Spleen (tissue), 11 donors: Measurements from ENCODE around the gene OR8B12. TPM values are rescaled to one million over a fixed set of nuclear protein-coding genes. Genes with fewer than 3 reads are reported as not detected.

Experiments
- DNase-seq: peaks from one replicate; pipeline ENCODE4 v3.0.0-alpha.2; 2020
- H3K27ac ChIP-seq, 8 donors: fragments of 200-600 bp; sonication (generic) in 7 of 8; 1 replicate in 4 of 8; 2 replicates in 4 of 8; pipeline versions ENCODE4 v1.5.0 to v1.8.0; 2016 to 2021; ENCODE audit warnings: inconsistent platforms in 4 of 8, mild to moderate bottlenecking in 4 of 8, moderate library complexity in 1 of 8
- H3K27me3 ChIP-seq, 7 donors: fragments of 200-600 bp; sonication (generic) in 6 of 7; replicated peaks in 1 of 7; 1 replicate in 4 of 7; 2 replicates in 3 of 7; pipeline versions ENCODE4 v1.5.0 to v1.8.0; 2016 to 2021; ENCODE audit warnings: inconsistent platforms in 3 of 7, mild to moderate bottlenecking in 1 of 7
- H3K36me3 ChIP-seq, 6 donors: fragments of 200-600 bp; sonication (generic) in 5 of 6; 1 replicate in 4 of 6; 2 replicates in 2 of 6; pipeline versions ENCODE4 v1.5.0 to v1.8.0; 2016 to 2021; ENCODE audit warnings: inconsistent platforms in 2 of 6
- H3K4me1 ChIP-seq, 6 donors: fragments of 200-600 bp; sonication (generic) in 5 of 6; 1 replicate in 3 of 6; 2 replicates in 3 of 6; pipeline versions ENCODE4 v1.5.0 to v1.8.0; 2016 to 2021; ENCODE audit warnings: inconsistent platforms in 3 of 6
- H3K4me3 ChIP-seq, 8 donors: fragments of 200-600 bp; sonication (generic) in 7 of 8; 1 replicate in 4 of 8; 2 replicates in 4 of 8; pipeline versions ENCODE4 v1.5.0 to v1.8.0; 2016 to 2021; ENCODE audit warnings: inconsistent platforms in 4 of 8, mild to moderate bottlenecking in 4 of 8, moderate library complexity in 2 of 8
- H3K9me3 ChIP-seq, 8 donors: fragments of 200-600 bp; sonication (generic) in 7 of 8; 1 replicate in 4 of 8; 2 replicates in 4 of 8; pipeline versions ENCODE4 v1.5.0 to v1.8.0; 2016 to 2021; ENCODE audit warnings: inconsistent platforms in 4 of 8
- POLR2A ChIP-seq, 3 donors: fragments of 450-650 bp; IDR thresholded peaks; one replicate each; pipeline ENCODE4 v1.5.1; 2017; ENCODE audit warnings: antibody characterized with exemption in 3 of 3, mild to moderate bottlenecking in 1 of 3
- POLR2AphosphoS5 ChIP-seq, 3 donors: sonication (generic); formaldehyde crosslinking; IDR thresholded peaks; one replicate each; pipeline ENCODE4 v1.5.1; 2017; ENCODE audit warnings: antibody characterized with exemption in 3 of 3
- WGBS, 5 donors: extraction: QIAGEN DNeasy Blood & Tissue Kit in 3 of 5; methylation state at CpG; one replicate each; pipeline versions ENCODE4 v1.1.5 to v1.1.7; 2013 to 2018; 5-methylcytosine and 5-hydroxymethylcytosine counted together
- intact Hi-C: fragments of 100-400 bp; cut with DNase I; formaldehyde crosslinking; loops from one replicate; pipeline ENCODE4 v1.15.0; 2023; ENCODE audit warnings: low total_unique reads
- polyA plus RNA-seq, 3 donors: library from polyadenylated mRNA; stranded (reverse); fragments of 200-250 nt; gene quantifications; one replicate each; pipeline ENCODE4 v1.2.1, GENCODE V29; 2013
- total RNA-seq, 7 donors: library from RNA; depleted of rRNA in 3 of 7; stranded (reverse); fragments of >200 nt in 3 of 7; fragmentation: NEBNext Ultra II Directional in 4 of 7; extraction: Animal tissue kit (Norgen Biotek cat#: 25700) in 4 of 7; gene quantifications; one replicate each; pipeline versions ENCODE4 v1.1.0 to v1.2.1, GENCODE V29; 2016 to 2021
- TF ChIP-seq, protein P1 (sequence below), 11 experiments: fragments of 200-600 bp in 7 of 11; fragments of 450-650 bp in 4 of 11; sonication (generic) in 4 of 11; IDR thresholded peaks in 8 of 11; conservative IDR thresholded peaks in 3 of 11; 1 replicate in 7 of 11; 2 replicates in 4 of 11; pipeline versions ENCODE4 v1.4.0 to v1.8.0; 2016 to 2021; ENCODE audit warnings: antibody characterized with exemption in 11 of 11, inconsistent platforms in 4 of 11, mild to moderate bottlenecking in 1 of 11
- donor health status: healthy with polysubstance abuse.
- donor health status: DM: no; HTN: no; CAD: no; lungs with moderate emphysema.
- donor health status: DM: no; HTN: no; CAD: no.
- donor health status: Bipolar disorder and iron deficiency.
- donor health status: healthy.
- donor health status: DM: no; HTN: no; CAD: no.
- donor health status: DM: yes; HTN: yes; CAD: no.

OR8B12 gene
- total and polyA plus RNA-seq, 10 donors = not detected

DNA sequence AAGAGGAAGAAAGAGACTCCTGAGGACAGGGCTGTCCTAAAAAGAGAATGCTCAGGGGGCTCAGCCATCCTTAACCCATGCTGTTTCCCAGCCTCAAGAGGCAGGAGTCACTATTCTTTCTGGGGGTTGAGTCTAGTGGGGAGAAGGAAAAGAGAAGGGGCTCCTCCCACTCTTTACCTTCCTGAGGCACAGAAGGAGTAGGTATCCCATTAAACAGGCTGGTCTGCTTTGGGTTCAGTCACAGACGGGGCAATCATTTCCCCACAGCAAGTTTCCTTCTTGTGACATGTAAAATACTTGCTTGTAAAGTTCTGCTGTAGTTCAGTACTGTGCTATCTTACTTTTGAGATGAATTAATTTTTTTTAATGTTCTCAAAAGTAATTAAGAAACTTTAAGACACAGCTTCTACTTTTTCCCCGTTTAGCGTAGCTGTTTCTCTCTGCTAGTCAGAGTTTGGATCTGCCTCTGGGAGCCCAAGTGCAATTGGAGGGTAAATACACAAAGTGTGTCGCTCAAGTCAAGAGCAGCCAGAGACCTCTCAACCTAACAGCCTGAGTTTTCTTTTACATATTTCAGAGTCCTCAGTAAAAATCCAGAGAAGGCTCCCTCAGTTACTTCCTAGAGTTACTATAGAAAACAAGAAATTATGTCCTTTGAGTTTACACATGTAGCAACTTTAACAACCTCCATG lies 41.4 kb upstream of the OR8B12 start:
- Histone ChIP-seq H3K9me3 (no peaks in the 10 kb centered on the region), H3K36me3 (no peaks in the 10 kb centered on the region), H3K27ac (no peak overlapping the region), H3K4me1 (no peaks in the 10 kb centered on the region), H3K4me3 (no peak overlapping the region), H3K27me3 (peaks cover 0 to 16% (median 0%) of the 10 kb centered on the region in 7 donors)
- 77 to 87% (median 81%) methylated on average over 4 of the region's 4 CpGs for WGBS, 5 donors
- intact Hi-C loops = loop anchor here (5.0 kb wide), 1 partner anchor 168 kb away; no protein-coding TSS in a partner anchor
- TF ChIP-seq POLR2A (IDR thresholded peaks at IDR 0.05) = no peak
- no peak for TF ChIP-seq POLR2AphosphoS5 (IDR thresholded peaks at IDR 0.05)
- TF ChIP-seq, protein P1, sequence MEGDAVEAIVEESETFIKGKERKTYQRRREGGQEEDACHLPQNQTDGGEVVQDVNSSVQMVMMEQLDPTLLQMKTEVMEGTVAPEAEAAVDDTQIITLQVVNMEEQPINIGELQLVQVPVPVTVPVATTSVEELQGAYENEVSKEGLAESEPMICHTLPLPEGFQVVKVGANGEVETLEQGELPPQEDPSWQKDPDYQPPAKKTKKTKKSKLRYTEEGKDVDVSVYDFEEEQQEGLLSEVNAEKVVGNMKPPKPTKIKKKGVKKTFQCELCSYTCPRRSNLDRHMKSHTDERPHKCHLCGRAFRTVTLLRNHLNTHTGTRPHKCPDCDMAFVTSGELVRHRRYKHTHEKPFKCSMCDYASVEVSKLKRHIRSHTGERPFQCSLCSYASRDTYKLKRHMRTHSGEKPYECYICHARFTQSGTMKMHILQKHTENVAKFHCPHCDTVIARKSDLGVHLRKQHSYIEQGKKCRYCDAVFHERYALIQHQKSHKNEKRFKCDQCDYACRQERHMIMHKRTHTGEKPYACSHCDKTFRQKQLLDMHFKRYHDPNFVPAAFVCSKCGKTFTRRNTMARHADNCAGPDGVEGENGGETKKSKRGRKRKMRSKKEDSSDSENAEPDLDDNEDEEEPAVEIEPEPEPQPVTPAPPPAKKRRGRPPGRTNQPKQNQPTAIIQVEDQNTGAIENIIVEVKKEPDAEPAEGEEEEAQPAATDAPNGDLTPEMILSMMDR (IDR thresholded peaks at IDR 0.05 in 8 of 11, conservative IDR thresholded peaks at IDR 0.05 in 3 of 11) = no peak
- no peak for DNase-seq

DNA sequence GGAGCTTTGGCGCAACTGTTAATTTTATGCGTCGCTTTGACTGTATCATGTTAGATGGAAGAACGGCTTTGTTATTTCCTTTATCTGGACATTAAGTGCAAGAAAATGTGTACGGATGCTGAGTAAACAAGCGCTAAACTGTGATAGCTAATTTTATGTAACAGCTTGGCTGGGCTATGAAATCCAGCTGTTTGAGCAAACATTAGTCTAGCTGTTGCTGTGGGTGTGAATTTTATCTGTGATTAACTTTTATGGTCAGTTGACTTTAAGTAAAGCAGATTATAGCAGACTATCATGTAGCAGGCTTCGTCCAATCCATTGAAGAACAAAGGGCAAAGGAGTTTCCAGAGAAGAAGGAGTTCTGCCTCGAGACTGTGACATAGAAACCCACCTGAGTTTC lies 40.3 kb upstream of the OR8B12 start:
- DNase-seq = no peak
- 84 to 90% (median 88%) methylated on average over 8 of the region's 8 CpGs for WGBS, 5 donors
- Histone ChIP-seq H3K36me3 (no peaks in the 10 kb centered on the region), H3K4me3 (no peak overlapping the region), H3K4me1 (no peaks in the 10 kb centered on the region), H3K27ac (no peak overlapping the region), H3K27me3 (peaks cover 0 to 16% (median 0%) of the 10 kb centered on the region in 7 donors), H3K9me3 (no peaks in the 10 kb centered on the region)
- intact Hi-C loops = loop anchor here (5.0 kb wide), 1 partner anchor 166 kb away; no protein-coding TSS in a partner anchor
- TF ChIP-seq, protein P1 (IDR thresholded peaks at IDR 0.05 in 8 of 11, conservative IDR thresholded peaks at IDR 0.05 in 3 of 11) = no peak
- TF ChIP-seq POLR2A (IDR thresholded peaks at IDR 0.05) (no peak), POLR2AphosphoS5 (IDR thresholded peaks at IDR 0.05) (no peak)

DNA sequence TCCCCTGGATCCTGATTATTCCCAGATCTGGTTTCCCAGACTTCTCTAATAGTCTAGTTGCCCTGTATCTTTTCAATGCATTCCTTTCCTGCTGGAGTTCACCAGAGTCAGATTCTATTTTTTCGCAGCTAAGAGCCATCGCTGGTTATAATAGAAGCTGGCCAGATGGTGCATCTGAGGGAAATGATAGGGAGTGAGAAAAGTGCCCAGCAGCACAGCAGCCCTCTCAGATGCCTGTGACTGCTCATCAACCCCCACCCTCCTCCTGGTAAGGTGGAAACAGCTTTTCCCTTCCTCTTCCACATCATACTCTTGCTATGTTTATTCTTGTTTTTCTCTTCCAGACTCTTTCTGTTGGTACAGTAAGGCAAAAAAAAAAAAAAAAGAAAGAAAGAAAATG lies 39.1 kb upstream of the OR8B12 start:
- Histone ChIP-seq H3K27ac (no peak overlapping the region), H3K27me3 (peaks cover 0 to 7% (median 0%) of the 10 kb centered on the region in 7 donors), H3K4me3 (no peak overlapping the region), H3K4me1 (no peaks in the 10 kb centered on the region), H3K9me3 (no peaks in the 10 kb centered on the region), H3K36me3 (no peaks in the 10 kb centered on the region)
- 78 to 95% (median 90%) methylated on average over 2 of the region's 2 CpGs for WGBS, 5 donors
- DNase-seq = no peak
- TF ChIP-seq, protein P1 (IDR thresholded peaks at IDR 0.05 in 8 of 11, conservative IDR thresholded peaks at IDR 0.05 in 3 of 11) = no peak
- intact Hi-C loops = loop anchor here (5.0 kb wide), 1 partner anchor 165 kb away; no protein-coding TSS in a partner anchor

DNA sequence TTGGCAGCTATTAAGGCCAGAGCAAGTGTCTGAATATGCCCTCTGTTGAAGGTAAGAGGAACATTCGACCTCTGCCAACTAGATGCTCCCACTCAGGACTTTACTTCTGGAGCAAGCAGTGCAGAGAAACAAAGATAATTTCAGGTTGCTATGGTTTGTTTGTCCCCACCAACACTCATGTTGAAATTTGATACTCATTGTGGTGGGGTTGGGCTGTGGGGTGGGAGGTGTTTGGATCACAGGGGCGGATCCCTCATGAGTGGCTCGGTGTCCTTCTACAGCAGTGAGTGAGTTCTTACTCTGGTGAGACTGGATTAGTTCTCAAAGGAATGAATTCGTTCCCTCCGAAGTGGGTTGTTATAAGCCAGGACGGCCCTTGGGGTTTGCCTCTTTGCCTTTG lies 38.4 kb upstream of the OR8B12 start:
- H3K27ac ChIP-seq = no peak overlapping the region
- whole genome bisulfite sequencing, 5 donors = 72 to 91% (median 80%) methylated on average over 6 of the region's 6 CpGs
- no peaks in the 10 kb centered on the region for H3K9me3 ChIP-seq
- intact Hi-C loops = loop anchor here (5.0 kb wide), 1 partner anchor 165 kb away; no protein-coding TSS in a partner anchor
- no peak for DNase-seq
- peaks cover 0 to 1% (median 0%) of the 10 kb centered on the region in 7 donors for H3K27me3 ChIP-seq
- H3K4me3 ChIP-seq = no peak overlapping the region
- H3K4me1 ChIP-seq = no peaks in the 10 kb centered on the region
- TF ChIP-seq POLR2A (IDR thresholded peaks at IDR 0.05) = no peak
- no peaks in the 10 kb centered on the region for H3K36me3 ChIP-seq
